PFSK-1 (cell line): ENCODE data around the gene PARM1.

Experiments
- FOXP2 ChIP-seq: optimal IDR thresholded peaks from 2 replicates; pipeline ENCODE3; 2011; ENCODE audit warnings: borderline replicate concordance, control low read depth, inconsistent platforms; ENCODE audit not compliant: insufficient read depth; ENCODE audit errors: extremely low read length, extremely low read depth
- POLR2AphosphoS5 ChIP-seq: IDR thresholded peaks from 2 replicates; pipeline ENCODE4 v1.6.1; 2012; ENCODE audit warnings: low read depth, mild to moderate bottlenecking, control low read depth, low read length, moderate library complexity
- SIN3A ChIP-seq: IDR thresholded peaks from 2 replicates; pipeline ENCODE4 v1.6.1; 2012; ENCODE audit warnings: mild to moderate bottlenecking, low read length, moderate library complexity, borderline replicate concordance; ENCODE audit not compliant: insufficient read depth
- TAF1 ChIP-seq: IDR thresholded peaks from 2 replicates; pipeline ENCODE4 v1.6.1; 2012; ENCODE audit warnings: low read length, control low read depth, borderline replicate concordance; ENCODE audit not compliant: insufficient read depth
- TF ChIP-seq, protein P1 (sequence below), 2 experiments: IDR thresholded peaks; 2 replicates each; pipeline versions ENCODE4 v1.6.1 to v1.8.0; 2011 to 2012; ENCODE audit warnings: low read depth in 2 of 2, low read length in 2 of 2, control low read depth in 1 of 2, inconsistent platforms in 1 of 2, mild to moderate bottlenecking in 1 of 2, moderate library complexity in 1 of 2; ENCODE audit not compliant: insufficient read depth in 1 of 2

The PARM1 gene

DNA sequence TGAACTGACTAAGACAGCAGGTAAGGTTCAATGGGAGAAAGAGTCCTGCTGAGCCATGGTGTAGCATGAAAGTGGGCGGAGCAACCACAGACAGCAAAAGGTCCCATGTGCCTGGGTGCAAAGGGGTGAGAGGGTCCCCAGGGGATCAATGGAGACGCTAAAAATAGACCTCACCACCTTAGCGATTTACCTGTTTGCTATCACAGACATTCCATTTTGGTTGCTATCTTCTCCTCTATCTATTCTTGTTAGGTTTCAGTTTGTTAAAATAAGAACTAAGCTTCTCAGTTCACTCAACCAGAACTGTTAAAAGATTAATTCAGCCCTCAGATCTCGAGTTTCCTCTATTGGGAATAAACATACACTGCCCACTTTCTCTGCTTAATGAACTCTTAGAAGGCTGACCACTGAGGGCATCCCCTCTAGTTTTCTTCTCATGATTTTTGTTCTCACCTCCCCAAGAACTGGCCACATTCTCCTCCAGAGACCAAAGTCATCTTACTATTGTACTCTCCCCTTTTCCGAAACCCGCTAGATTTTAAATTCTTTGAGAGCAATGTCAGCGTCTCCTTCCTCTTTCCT, 136.7 kb downstream of the PARM1 start:
- TF ChIP-seq POLR2AphosphoS5: no peak
- TF ChIP-seq SIN3A: no peak
- TF ChIP-seq TAF1: no peak
- TF ChIP-seq, protein P1, sequence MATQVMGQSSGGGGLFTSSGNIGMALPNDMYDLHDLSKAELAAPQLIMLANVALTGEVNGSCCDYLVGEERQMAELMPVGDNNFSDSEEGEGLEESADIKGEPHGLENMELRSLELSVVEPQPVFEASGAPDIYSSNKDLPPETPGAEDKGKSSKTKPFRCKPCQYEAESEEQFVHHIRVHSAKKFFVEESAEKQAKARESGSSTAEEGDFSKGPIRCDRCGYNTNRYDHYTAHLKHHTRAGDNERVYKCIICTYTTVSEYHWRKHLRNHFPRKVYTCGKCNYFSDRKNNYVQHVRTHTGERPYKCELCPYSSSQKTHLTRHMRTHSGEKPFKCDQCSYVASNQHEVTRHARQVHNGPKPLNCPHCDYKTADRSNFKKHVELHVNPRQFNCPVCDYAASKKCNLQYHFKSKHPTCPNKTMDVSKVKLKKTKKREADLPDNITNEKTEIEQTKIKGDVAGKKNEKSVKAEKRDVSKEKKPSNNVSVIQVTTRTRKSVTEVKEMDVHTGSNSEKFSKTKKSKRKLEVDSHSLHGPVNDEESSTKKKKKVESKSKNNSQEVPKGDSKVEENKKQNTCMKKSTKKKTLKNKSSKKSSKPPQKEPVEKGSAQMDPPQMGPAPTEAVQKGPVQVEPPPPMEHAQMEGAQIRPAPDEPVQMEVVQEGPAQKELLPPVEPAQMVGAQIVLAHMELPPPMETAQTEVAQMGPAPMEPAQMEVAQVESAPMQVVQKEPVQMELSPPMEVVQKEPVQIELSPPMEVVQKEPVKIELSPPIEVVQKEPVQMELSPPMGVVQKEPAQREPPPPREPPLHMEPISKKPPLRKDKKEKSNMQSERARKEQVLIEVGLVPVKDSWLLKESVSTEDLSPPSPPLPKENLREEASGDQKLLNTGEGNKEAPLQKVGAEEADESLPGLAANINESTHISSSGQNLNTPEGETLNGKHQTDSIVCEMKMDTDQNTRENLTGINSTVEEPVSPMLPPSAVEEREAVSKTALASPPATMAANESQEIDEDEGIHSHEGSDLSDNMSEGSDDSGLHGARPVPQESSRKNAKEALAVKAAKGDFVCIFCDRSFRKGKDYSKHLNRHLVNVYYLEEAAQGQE (IDR thresholded peaks at IDR 0.05; ENCODE audit: insufficient read depth in 1 of 2, low read depth in 2 of 2, low read length in 2 of 2): no peak
- TF ChIP-seq FOXP2: no peak

DNA sequence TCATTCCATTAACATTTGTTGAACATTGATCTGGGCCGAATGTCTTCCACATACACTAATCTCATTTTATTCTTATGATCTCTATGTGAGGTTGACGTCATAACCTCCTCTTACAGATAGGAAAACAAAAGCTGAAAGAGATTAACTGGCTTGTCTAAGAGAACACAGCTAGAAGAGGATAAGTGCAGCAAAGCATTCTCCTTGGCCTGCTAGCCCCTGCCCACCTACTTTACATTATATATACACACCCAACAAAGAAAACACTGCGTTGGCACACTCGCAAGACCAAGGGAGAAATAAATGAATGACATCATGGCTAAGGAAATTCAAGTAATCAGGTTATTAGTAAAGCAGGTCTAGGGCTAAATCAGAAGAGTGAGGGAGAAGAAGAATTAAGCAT, 138.4 kb downstream of the PARM1 start:
- TF ChIP-seq FOXP2 (no peak), SIN3A (no peak), POLR2AphosphoS5 (no peak), TAF1 (no peak)
- TF ChIP-seq, protein P1 (IDR thresholded peaks at IDR 0.05; ENCODE audit: insufficient read depth in 1 of 2, low read depth in 2 of 2, low read length in 2 of 2): no peak

DNA sequence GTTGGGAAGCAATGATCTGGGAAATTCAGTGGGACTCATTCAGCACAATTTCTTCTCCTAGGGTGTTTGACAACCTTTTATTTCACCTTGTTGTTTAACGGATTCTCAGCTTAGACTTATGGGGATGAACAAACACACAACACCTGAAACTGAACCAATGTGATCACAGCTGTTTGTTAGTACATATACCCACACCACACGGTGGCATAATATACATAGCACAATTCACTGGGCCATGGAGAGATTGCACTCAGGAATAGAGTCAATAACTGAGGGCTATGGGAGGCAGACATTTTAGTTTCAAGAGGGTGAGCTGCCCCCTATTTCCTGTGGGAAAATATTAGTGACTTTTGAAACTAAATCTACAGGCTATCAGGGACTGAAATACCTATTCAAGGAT, 148.0 kb downstream of the PARM1 start:
- TF ChIP-seq SIN3A: no peak
- no peak for TF ChIP-seq TAF1
- no peak for TF ChIP-seq FOXP2
- TF ChIP-seq, protein P1 (IDR thresholded peaks at IDR 0.05; ENCODE audit: insufficient read depth in 1 of 2, low read depth in 2 of 2, low read length in 2 of 2): no peak
- no peak for TF ChIP-seq POLR2AphosphoS5

DNA sequence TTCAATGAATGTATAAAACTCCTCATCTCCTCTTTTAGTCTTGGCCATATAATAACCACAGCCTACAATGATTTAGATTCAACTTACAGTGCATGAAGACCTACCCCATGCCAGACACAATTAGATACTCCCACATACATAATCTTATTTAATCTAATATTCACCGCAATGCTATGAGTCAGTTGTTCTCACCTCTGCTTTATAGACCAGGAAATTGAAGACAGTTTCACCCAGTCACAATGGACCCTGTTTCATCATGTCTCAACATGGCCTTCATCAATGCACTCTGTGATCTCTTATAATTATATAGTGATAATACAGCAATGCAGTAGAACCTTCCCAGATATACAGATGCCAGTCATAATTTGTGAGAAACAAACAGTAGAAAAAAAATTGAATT, 148.6 kb downstream of the PARM1 start:
- TF ChIP-seq TAF1 (no peak), FOXP2 (no peak), SIN3A (no peak), POLR2AphosphoS5 (no peak)
- TF ChIP-seq, protein P1 (IDR thresholded peaks at IDR 0.05; ENCODE audit: insufficient read depth in 1 of 2, low read depth in 2 of 2, low read length in 2 of 2): no peak

DNA sequence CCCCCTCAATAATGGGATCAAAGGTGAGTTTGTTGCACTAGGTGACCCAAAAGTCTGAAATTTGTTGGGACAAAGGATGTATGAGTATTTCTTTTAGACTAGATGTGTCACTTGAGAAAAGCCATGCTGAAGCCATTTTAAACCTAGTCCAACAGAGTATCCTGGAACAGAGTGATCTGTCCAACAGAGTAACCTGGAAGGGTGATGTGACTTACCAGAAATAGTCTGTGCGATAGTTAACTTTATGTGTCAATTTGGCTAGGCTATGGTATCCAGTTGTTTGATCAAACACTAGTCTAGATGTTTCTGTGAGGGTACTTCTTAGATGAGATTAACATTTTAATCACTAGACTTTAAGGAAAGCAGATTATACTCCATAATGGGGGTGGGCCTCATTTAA, 154.5 kb downstream of the PARM1 start:
- TF ChIP-seq SIN3A: no peak
- no peak for TF ChIP-seq POLR2AphosphoS5
- TF ChIP-seq TAF1: no peak
- no peak for TF ChIP-seq FOXP2
- TF ChIP-seq, protein P1 (IDR thresholded peaks at IDR 0.05; ENCODE audit: insufficient read depth in 1 of 2, low read depth in 2 of 2, low read length in 2 of 2): no peak
